CD4-positive, alpha-beta T cell treated with Interleukin-6 at 100 ng/mL for 8 hours (primary cell): Measurements from ENCODE around the gene AXIN1.
A peak's percentile ranks its signal among the peaks of the same experiment; 100 is the strongest.
"Not testable (repeated sequence)": the region's sequence is repeated elsewhere in the genome, so short reads cannot be mapped to it uniquely, and the experiment has no call there.

Experiments
- DNase-seq: peaks from one replicate; pipeline ENCODE4 v3.0.0-alpha.2; 2020; ENCODE audit warnings: mixed read lengths, low spot score

Gene AXIN1

DNA sequence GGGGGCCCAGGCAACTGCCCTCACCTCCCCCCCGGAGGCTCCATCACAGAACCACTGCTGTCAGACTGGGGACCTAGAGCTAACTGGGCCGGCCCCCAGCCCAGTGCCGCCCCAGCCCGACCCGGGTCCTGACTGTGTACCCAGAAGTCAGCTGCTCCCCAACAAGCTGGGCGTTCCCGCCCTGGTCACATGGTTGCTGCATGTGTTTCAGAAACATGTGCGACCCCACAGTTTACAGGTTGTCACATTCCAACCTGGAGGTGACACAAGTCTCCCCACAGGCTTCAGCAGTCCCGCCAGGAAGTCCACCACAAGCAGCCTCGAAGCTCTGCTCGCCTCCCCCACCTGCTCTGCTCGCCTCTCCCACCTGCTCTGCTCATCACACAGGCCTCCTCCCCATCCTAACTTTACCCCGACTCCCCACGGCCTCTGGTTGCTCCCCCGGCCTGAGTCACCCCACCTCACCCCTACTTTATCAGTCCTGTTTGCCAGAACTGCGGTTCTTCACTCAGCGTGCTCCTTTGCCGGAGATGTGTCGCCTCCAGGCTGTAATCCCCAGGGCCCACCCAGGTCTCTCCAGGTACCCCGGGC is 16.8 kb upstream of the AXIN1 start:
- no peak for DNase-seq

- DNase-seq: no peak
Measured at GRCh38 chr16:368388-369158, 16.1 kb upstream of the AXIN1 start.

GRCh38 chr16:367333-367903 is 14.9 kb upstream of the AXIN1 start:
- DNase-seq: no peak

DNA sequence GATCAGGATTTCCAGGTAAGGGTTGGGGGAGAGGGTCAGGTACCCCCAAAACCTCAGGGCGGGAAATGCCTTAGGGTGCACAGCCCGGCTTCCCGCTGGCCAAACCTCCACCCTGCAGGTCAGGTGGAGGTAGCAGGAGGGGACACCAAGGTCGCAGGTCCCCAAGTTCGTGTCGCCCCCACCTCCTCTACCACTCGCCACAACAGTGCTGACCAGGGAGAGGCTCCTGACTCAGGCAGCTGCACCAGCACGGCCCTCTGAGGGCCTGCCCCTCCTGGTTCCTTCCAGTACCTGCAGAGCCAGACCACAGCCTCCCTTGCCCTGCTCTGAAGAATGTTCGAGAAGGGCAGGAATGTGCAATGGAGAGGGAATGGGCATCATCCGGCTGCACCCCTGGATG is 14.0 kb upstream of the AXIN1 start:
- DNase-seq: no peak

DNA sequence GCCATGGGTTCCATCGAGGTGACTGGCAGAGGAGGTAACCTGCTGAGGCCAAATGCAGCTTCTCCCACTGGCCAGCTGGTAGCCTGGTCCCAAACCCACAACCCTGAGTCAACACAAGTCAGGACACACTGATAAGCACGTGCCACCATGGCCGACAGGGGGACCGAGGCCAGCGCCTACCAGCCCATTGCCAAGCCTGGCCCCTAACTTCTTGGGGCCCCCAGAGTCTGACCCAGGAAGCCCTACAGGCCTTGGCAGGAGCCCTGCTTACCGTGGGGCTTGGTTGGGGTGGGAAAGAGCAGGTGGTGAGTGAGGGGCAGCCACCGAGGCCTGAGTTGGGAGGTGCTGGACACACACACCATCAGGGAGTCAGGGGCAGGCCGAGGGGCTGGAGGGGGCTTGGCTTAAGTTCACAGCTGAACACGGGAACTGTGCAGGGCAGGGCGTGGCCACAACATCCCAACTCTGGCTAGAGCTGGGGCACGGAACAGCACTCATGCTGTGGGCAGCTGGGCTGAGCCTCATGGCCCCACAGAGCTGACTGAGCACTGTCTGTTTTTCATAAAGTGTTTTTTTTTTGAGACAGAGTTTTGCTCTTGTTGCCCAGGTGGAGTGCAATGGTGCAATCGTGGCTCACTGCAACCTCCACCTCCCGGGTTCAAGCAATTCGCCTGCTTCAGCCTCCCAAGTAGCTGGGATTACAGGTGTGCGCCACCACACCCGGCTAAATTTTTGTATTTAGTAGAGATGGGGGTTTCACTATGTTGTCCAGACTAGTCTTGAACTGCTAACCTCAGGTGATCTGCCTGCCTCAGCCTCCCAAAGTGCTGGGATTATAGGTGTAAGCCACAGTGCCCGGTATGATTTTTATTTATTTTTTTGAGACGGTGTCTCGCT is 12.3 kb upstream of the AXIN1 start:
- no peak for DNase-seq

- no peak for DNase-seq
Measured at GRCh38 chr16:363766-364490, 11.4 kb upstream of the AXIN1 start.

GRCh38 chr16:363110-363765 is 10.7 kb upstream of the AXIN1 start:
- DNase-seq: no peak

- DNase-seq: not testable (repeated sequence)
Measured at GRCh38 chr16:362702-362999, 10.1 kb upstream of the AXIN1 start.

GRCh38 chr16:361872-362701 is 9.6 kb upstream of the AXIN1 start:
- DNase-seq: peak; percentile 77

GRCh38 chr16:361341-361871 is 8.9 kb upstream of the AXIN1 start:
- DNase-seq: no peak

DNA sequence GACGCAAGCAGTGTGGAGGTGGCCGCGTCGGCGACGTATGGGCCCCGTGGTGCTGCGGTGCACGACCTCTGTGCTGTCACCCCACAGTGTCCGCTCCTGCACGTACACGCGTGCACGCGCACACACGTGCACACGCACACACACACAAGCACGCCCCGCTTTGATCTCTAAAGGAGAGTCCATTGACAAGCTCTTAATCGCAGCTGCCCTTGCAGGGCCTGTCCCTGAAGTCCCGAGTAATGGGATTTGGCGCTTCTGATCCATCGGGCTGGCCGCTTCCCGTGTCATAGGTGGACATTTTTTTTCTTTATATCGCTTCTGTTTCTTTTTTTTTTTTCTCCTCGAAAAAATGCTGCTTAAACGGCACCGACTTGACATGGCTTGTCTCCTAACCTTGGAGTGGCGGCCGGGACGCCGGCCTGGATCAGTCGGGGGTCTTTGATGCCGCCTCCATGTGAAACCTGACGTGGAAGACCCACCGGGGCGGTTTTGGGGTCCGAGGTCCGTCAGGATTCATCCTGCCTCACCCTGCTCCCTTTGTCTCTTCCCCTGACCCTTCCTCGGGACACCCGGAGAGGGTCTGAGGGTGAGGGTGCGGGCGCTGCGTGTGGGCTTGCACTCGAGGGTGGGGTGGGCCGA is 8.3 kb upstream of the AXIN1 start:
- no peak for DNase-seq

- DNase-seq: no peak
Measured at GRCh38 chr16:359871-360697, 7.6 kb upstream of the AXIN1 start.

DNA sequence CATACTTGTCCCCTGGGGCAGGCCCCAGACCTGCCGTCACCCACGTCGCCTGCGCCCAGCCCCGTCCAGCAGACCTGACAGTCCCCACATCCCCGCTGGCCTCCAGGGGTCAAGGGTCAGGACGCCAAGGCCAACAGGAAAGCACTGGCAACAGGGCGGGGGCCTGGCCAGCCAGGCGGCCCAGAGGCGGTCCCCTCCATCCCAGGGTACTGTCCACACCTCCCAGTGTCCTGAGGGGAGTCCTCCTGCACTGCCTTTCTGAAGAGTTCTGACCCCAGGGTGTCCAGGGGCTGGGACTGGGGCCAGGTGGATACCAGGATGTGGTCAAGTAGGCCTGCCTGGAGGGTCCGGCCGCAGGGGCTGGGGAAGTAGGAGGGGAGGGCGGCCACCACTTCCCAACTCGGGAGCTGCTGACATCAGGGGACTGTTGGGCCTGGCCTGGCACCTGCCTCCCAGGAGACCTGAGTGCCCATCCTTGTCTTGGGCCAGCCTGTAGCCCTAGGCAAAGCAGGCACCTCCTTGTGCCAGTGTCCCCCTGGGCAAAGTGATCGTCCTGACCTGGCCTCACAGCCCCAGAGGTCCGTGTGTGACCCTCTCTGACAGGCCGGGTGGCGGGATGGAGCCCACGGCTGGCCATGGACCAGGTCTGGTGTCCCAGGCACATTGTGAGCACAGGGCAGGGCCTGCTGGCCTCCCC is 6.7 kb upstream of the AXIN1 start:
- DNase-seq: no peak

DNA sequence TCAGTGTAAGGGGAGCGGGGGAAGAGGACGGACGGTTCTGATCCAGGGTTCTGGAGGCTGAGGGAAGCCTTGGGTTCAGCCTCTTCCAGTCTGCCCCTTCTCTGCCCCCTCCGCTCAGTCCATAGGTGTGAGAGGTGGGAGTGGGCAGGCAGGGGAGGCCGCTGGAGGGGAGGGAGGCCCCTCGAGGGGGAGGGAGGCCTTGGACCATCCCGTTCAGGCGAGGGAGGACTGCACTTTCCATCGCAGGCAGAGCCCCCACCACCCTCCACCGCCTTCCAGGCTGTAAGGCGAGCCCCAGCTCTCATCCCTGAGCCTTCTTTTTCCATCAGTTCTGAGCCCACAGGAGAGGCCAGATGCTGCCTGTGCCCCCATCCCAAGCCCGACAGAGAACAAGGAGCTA is 4.2 kb upstream of the AXIN1 start:
- no peak for DNase-seq

- DNase-seq: peak; percentile 45
Measured at GRCh38 chr16:354971-355461, 2.5 kb upstream of the AXIN1 start.

DNA sequence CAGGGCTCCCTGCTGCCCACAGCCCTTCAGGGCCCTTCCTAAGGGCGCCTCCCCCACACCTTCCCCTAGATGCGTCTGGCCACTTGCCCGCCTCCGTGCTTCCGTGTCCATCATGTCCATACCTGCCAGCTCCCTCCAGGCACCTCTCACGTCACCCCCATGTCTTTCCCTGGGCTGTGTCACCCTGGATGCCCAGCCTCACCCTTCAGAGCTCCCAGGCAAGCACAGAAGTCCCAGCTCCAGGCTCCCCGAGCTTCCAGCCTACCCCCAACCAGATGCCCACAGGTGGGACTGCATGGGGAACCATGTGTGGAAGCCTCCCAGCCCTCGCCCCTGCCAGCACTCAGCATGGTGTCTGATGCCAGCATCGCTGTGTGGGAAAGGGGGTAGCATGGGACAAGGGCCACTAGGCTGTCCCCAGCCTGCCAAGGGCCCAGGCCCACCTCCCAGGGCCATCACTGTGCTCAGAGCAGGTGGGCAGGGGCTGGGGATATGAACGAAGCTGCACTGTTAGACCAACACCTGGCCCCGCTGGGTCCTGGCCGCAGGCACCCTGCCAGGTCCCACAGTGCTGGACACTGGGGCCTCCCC is 1.9 kb upstream of the AXIN1 start:
- no peak for DNase-seq

- DNase-seq: no peak
Measured at GRCh38 chr16:353404-354290, 1.1 kb upstream of the AXIN1 start.
